Mesendoderm (in vitro differentiated cells): Measurements from ENCODE around the gene PIP5K1B.

ENCODE experiments used
- DNase-seq: peaks from one replicate; pipeline ENCODE4 v3.0.0; 2013
- H2AK5ac ChIP-seq: 2 replicates; pipeline ENCODE4 v1.6.1; 2013; ENCODE audit warnings: low read length, inconsistent platforms
- H2BK120ac ChIP-seq: 2 replicates; pipeline ENCODE4 v1.6.1; 2013; ENCODE audit warnings: low read depth, mild to moderate bottlenecking, low read length, moderate library complexity, mixed read lengths
- H2BK15ac ChIP-seq: replicated peaks from 2 replicates; pipeline ENCODE4 v1.6.1; 2013; ENCODE audit warnings: low read depth, mild to moderate bottlenecking, moderate library complexity
- H2BK5ac ChIP-seq: 2 replicates; pipeline ENCODE4 v1.6.1; 2013; ENCODE audit warnings: low read length, inconsistent platforms
- H3K18ac ChIP-seq: 2 replicates; pipeline ENCODE4 v1.6.1; 2013; ENCODE audit warnings: mild to moderate bottlenecking, low read length, mixed read lengths
- H3K23ac ChIP-seq: one replicate; pipeline ENCODE4 v1.6.1; 2013; ENCODE audit warnings: low read length
- H3K27ac ChIP-seq: 2 replicates; pipeline ENCODE4 v1.5.1; 2013; ENCODE audit warnings: low read depth, mild to moderate bottlenecking, inconsistent platforms, low read length, moderate library complexity
- H3K27me3 ChIP-seq: 2 replicates; pipeline ENCODE4 v1.6.1; 2013; ENCODE audit warnings: low read length, control low read depth, mild to moderate bottlenecking, inconsistent platforms; ENCODE audit not compliant: insufficient read depth, poor library complexity
- H3K36me3 ChIP-seq: 2 replicates; pipeline ENCODE4 v1.6.1; 2013; ENCODE audit warnings: low read length, inconsistent platforms; ENCODE audit not compliant: control insufficient read depth, insufficient read depth
- H3K4ac ChIP-seq: one replicate; pipeline ENCODE4 v1.6.1; 2013; ENCODE audit warnings: low read depth, mild to moderate bottlenecking, low read length, moderate library complexity
- H3K4me1 ChIP-seq: 2 replicates; pipeline ENCODE4 v1.6.1; 2013; ENCODE audit warnings: low read depth, low read length, inconsistent platforms; ENCODE audit not compliant: control insufficient read depth
- H3K4me2 ChIP-seq: 2 replicates; pipeline ENCODE4 v1.6.1; 2013; ENCODE audit warnings: low read length
- H3K4me3 ChIP-seq: 2 replicates; pipeline ENCODE4 v1.5.1; 2013; ENCODE audit warnings: mild to moderate bottlenecking, low read length
- H3K56ac ChIP-seq: one replicate; pipeline ENCODE4 v1.6.1; 2013; ENCODE audit warnings: low read length
- H3K79me1 ChIP-seq: 2 replicates; pipeline ENCODE4 v1.6.1; 2013; ENCODE audit warnings: low read length, inconsistent platforms
- H3K79me2 ChIP-seq: 2 replicates; pipeline ENCODE4 v1.6.1; 2013; ENCODE audit warnings: mild to moderate bottlenecking, low read length; ENCODE audit not compliant: control insufficient read depth, insufficient read depth
- H3K9ac ChIP-seq: 2 replicates; pipeline ENCODE4 v1.6.1; 2013; ENCODE audit warnings: low read length, inconsistent platforms
- H4K5ac ChIP-seq: one replicate; pipeline ENCODE4 v1.6.1; 2013; ENCODE audit warnings: low read length
- H4K8ac ChIP-seq: one replicate; pipeline ENCODE4 v1.6.1; 2013; ENCODE audit warnings: low read depth, mild to moderate bottlenecking, control low read depth, low read length, moderate library complexity
- WGBS: extraction: QIAGEN DNeasy Blood & Tissue Kit; methylation state at CpG from one replicate; pipeline ENCODE4 v1.1.7; 2013; ENCODE audit warnings: low lambda C conversion rate, missing lambda C conversion rate; ENCODE audit not compliant: insufficient coverage; ENCODE audit errors: extremely low coverage; 5-methylcytosine and 5-hydroxymethylcytosine counted together

The PIP5K1B gene

GRCh38 chr9:69028754-69029153 is 323.7 kb downstream of the PIP5K1B start:
- no peak overlapping the region for H3K4ac ChIP-seq
- no peak overlapping the region for H3K18ac ChIP-seq
- H2BK15ac ChIP-seq, result no peak overlapping the region
- H3K27ac ChIP-seq, result no peak overlapping the region
- H3K79me1 ChIP-seq, result no peaks in the 10 kb centered on the region
- no CpG with 5 or more reads among the region's 2 CpGs for WGBS
- no peak overlapping the region for H2BK120ac ChIP-seq
- DNase-seq, result no peak
- no peaks in the 10 kb centered on the region for H3K79me2 ChIP-seq
- no peaks in the 10 kb centered on the region for H3K4me1 ChIP-seq
- no peak overlapping the region for H2BK5ac ChIP-seq
- no peaks in the 10 kb centered on the region for H3K27me3 ChIP-seq
- H4K5ac ChIP-seq, result no peak overlapping the region
- H3K4me3 ChIP-seq, result no peak overlapping the region
- no peaks in the 10 kb centered on the region for H3K36me3 ChIP-seq
- H4K8ac ChIP-seq, result no peak overlapping the region
- no peak overlapping the region for H3K56ac ChIP-seq
- H3K9ac ChIP-seq, result no peak overlapping the region
- H3K23ac ChIP-seq, result no peak overlapping the region
- H3K4me2 ChIP-seq, result no peak overlapping the region
- no peak overlapping the region for H2AK5ac ChIP-seq

GRCh38 chr9:69029535-69029934 is 324.5 kb downstream of the PIP5K1B start:
- H2BK5ac ChIP-seq, result no peak overlapping the region
- no peak overlapping the region for H3K18ac ChIP-seq
- no peaks in the 10 kb centered on the region for H3K79me2 ChIP-seq
- H2BK120ac ChIP-seq, result no peak overlapping the region
- no peak overlapping the region for H2AK5ac ChIP-seq
- no peak overlapping the region for H3K27ac ChIP-seq
- H3K36me3 ChIP-seq, result no peaks in the 10 kb centered on the region
- no peak overlapping the region for H4K5ac ChIP-seq
- no peak overlapping the region for H4K8ac ChIP-seq
- no peak overlapping the region for H3K4me2 ChIP-seq
- H3K4ac ChIP-seq, result no peak overlapping the region
- H3K9ac ChIP-seq, result no peak overlapping the region
- no peak overlapping the region for H3K56ac ChIP-seq
- no peak overlapping the region for H3K23ac ChIP-seq
- H3K27me3 ChIP-seq, result no peaks in the 10 kb centered on the region
- no peaks in the 10 kb centered on the region for H3K4me1 ChIP-seq
- no peak for DNase-seq
- H2BK15ac ChIP-seq, result no peak overlapping the region
- H3K4me3 ChIP-seq, result no peak overlapping the region
- no peaks in the 10 kb centered on the region for H3K79me1 ChIP-seq

- Histone ChIP-seq H3K79me1 (no peaks in the 10 kb centered on the region), H3K27ac (no peak overlapping the region), H3K4me3 (no peak overlapping the region), H3K18ac (no peak overlapping the region), H4K5ac (no peak overlapping the region), H2BK15ac (no peak overlapping the region), H2BK120ac (no peak overlapping the region), H3K9ac (no peak overlapping the region), H3K4ac (peak overlapping the region; percentile 24), H2AK5ac (no peak overlapping the region), H3K79me2 (no peaks in the 10 kb centered on the region), H3K23ac (no peak overlapping the region), H3K36me3 (no peaks in the 10 kb centered on the region), H2BK5ac (no peak overlapping the region), H3K4me2 (no peak overlapping the region), H4K8ac (no peak overlapping the region), H3K4me1 (no peaks in the 10 kb centered on the region), H3K56ac (peak overlapping the region; percentile 31), H3K27me3 (no peaks in the 10 kb centered on the region)
- no peak for DNase-seq
- WGBS, result no CpG with 5 or more reads among the region's 1 CpG
These were observed 326.0 kb downstream of the PIP5K1B start for GRCh38 chr9:69030851-69031645.

GRCh38 chr9:69034071-69034470 is 329.0 kb downstream of the PIP5K1B start:
- no CpG with 5 or more reads among the region's 2 CpGs for WGBS

GRCh38 chr9:69035438-69036308 is 330.6 kb downstream of the PIP5K1B start, which contains the start of gene FXN:
Gene FXN, plus strand, starts transcription at chr9:69035752. Its CDS starts 31 bp downstream, at chr9:69035783.
- peak within 1 kb of the TSS; percentile 17 for H3K4ac ChIP-seq
- no peak within 1 kb of the TSS for H2BK120ac ChIP-seq

More at GRCh38 chr9:69034071-69034470, 329.0 kb downstream of the PIP5K1B start:
- Histone ChIP-seq H3K79me1 (peaks cover 3% of the 10 kb centered on the region), H3K56ac (no peak overlapping the region), H3K4me3 (no peak overlapping the region), H3K9ac (no peak overlapping the region), H3K4ac (no peak overlapping the region), H2AK5ac (no peak overlapping the region), H3K27me3 (no peaks in the 10 kb centered on the region), H3K27ac (no peak overlapping the region), H2BK5ac (no peak overlapping the region), H2BK15ac (no peak overlapping the region), H3K4me2 (no peak overlapping the region), H3K18ac (no peak overlapping the region), H3K4me1 (no peaks in the 10 kb centered on the region), H4K5ac (no peak overlapping the region), H3K23ac (no peak overlapping the region), H3K36me3 (no peaks in the 10 kb centered on the region), H3K79me2 (peaks cover 12% of the 10 kb centered on the region), H2BK120ac (no peak overlapping the region), H4K8ac (no peak overlapping the region)
- DNase-seq, result no peak

More at GRCh38 chr9:69035438-69036308, 330.6 kb downstream of the PIP5K1B start, which contains the start of gene FXN:
- Histone ChIP-seq H2AK5ac (no peak within 1 kb of the TSS), H3K56ac (peak within 1 kb of the TSS; percentile 99), H3K23ac (peak within 1 kb of the TSS; percentile 100), H2BK15ac (no peak within 1 kb of the TSS), H4K5ac (no peak within 1 kb of the TSS), H3K4me3 (peak within 1 kb of the TSS; percentile 83), H3K36me3 (no peaks in the 10 kb centered on the region), H3K27me3 (no peaks in the 10 kb centered on the region), H3K79me2 (peaks cover 18% of the 10 kb centered on the region), H3K4me2 (peak within 1 kb of the TSS; percentile 93), H4K8ac (peak within 1 kb of the TSS; percentile 83), H3K4me1 (no peaks in the 10 kb centered on the region), H3K79me1 (peaks cover 6% of the 10 kb centered on the region), H2BK5ac (peak within 1 kb of the TSS; percentile 43), H3K9ac (peak within 1 kb of the TSS; percentile 96), H3K18ac (peak within 1 kb of the TSS; percentile 69), H3K27ac (peak within 1 kb of the TSS; percentile 81)
- no CpG with 5 or more reads among the region's 75 CpGs for WGBS
- peak; percentile 87 for DNase-seq
